Body of pancreas (tissue), 4 donors: ENCODE results near the gene SPTB.

Experiments
- CTCF ChIP-seq, 7 experiments: fragments of 450-650 bp in 4 of 7; fragments of 200-600 bp in 3 of 7; sonication (generic) in 3 of 7; IDR thresholded peaks; one replicate each; pipeline ENCODE4 v1.5.1; 2016 to 2019; ENCODE audit warnings: antibody characterized with exemption in 7 of 7
- POLR2A ChIP-seq, 3 donors: fragments of 450-650 bp; IDR thresholded peaks; one replicate each; pipeline ENCODE4 v1.6.1; 2016; ENCODE audit warnings: antibody characterized with exemption in 3 of 3, mild to moderate bottlenecking in 2 of 3

- TF ChIP-seq CTCF (IDR thresholded peaks at IDR 0.05) (no peak), POLR2A (IDR thresholded peaks at IDR 0.05) (no peak)
These were observed 125.0 kb downstream of the SPTB start for GRCh38 chr14:64754685-64755084.
